Measurements from ENCODE around the gene SLFN11.

Gene SLFN11

GRCh38 chr17:35341411-35341992, 31.9 kb downstream of the SLFN11 start:
- TF ChIP-seq MAX (IDR thresholded peaks at IDR 0.05) (no peak), ZBTB7A (IDR thresholded peaks at IDR 0.05; ENCODE audit: low read depth) (no peak), TEAD4 (IDR thresholded peaks at IDR 0.05) (no peak), TCF12 (IDR thresholded peaks at IDR 0.05; ENCODE audit: low read depth) (no peak), TAF1 (IDR thresholded peaks at IDR 0.05; ENCODE audit: low read depth) (no peak), NFIC (IDR thresholded peaks at IDR 0.05) (no peak)

- TF ChIP-seq YY1 (IDR thresholded peaks at IDR 0.05; ENCODE audit: low read depth) (no peak), ZBTB7A (IDR thresholded peaks at IDR 0.05; ENCODE audit: low read depth) (no peak), EGR1 (IDR thresholded peaks at IDR 0.05) (no peak), TEAD4 (IDR thresholded peaks at IDR 0.05) (no peak), TCF12 (IDR thresholded peaks at IDR 0.05; ENCODE audit: low read depth) (no peak), CREB1 (IDR thresholded peaks at IDR 0.05; ENCODE audit: low read depth) (no peak), NFIC (IDR thresholded peaks at IDR 0.05) (no peak), CEBPB (IDR thresholded peaks at IDR 0.05) (no peak), MAX (IDR thresholded peaks at IDR 0.05) (no peak), USF1 (IDR thresholded peaks at IDR 0.05) (no peak), EP300 (IDR thresholded peaks at IDR 0.05; ENCODE audit: borderline replicate concordance) (no peak), TAF1 (IDR thresholded peaks at IDR 0.05; ENCODE audit: low read depth) (no peak), RAD21 (IDR thresholded peaks at IDR 0.05; ENCODE audit: low read depth) (no peak), REST (IDR thresholded peaks at IDR 0.05; ENCODE audit: low read depth) (no peak), FOXM1 (IDR thresholded peaks at IDR 0.05; ENCODE audit: borderline replicate concordance, low read depth) (no peak)
Observed at GRCh38 chr17:35338230-35338629, 35.2 kb downstream of the SLFN11 start.

GRCh38 chr17:35337364-35337763, 36.1 kb downstream of the SLFN11 start:
- TF ChIP-seq TCF12 (IDR thresholded peaks at IDR 0.05; ENCODE audit: low read depth) (no peak), EP300 (IDR thresholded peaks at IDR 0.05; ENCODE audit: borderline replicate concordance) (no peak), TAF1 (IDR thresholded peaks at IDR 0.05; ENCODE audit: low read depth) (no peak)

- TF ChIP-seq USF1 (IDR thresholded peaks at IDR 0.05) (no peak), TCF12 (IDR thresholded peaks at IDR 0.05; ENCODE audit: low read depth) (no peak), NFIC (IDR thresholded peaks at IDR 0.05) (no peak), TEAD4 (IDR thresholded peaks at IDR 0.05) (no peak), CEBPB (IDR thresholded peaks at IDR 0.05) (no peak), ZBTB7A (IDR thresholded peaks at IDR 0.05; ENCODE audit: low read depth) (no peak), EGR1 (IDR thresholded peaks at IDR 0.05) (no peak), REST (IDR thresholded peaks at IDR 0.05; ENCODE audit: low read depth) (no peak), EP300 (IDR thresholded peaks at IDR 0.05; ENCODE audit: borderline replicate concordance) (no peak), CREB1 (IDR thresholded peaks at IDR 0.05; ENCODE audit: low read depth) (no peak), RAD21 (IDR thresholded peaks at IDR 0.05; ENCODE audit: low read depth) (no peak), YY1 (IDR thresholded peaks at IDR 0.05; ENCODE audit: low read depth) (no peak), FOXM1 (IDR thresholded peaks at IDR 0.05; ENCODE audit: borderline replicate concordance, low read depth) (no peak), MAX (IDR thresholded peaks at IDR 0.05) (no peak)
Observed at GRCh38 chr17:35322749-35323148, 50.7 kb downstream of the SLFN11 start.

GRCh38 chr17:35315971-35316370, 57.5 kb downstream of the SLFN11 start:
- TF ChIP-seq ZBTB7A (IDR thresholded peaks at IDR 0.05; ENCODE audit: low read depth) (no peak), TEAD4 (IDR thresholded peaks at IDR 0.05) (no peak), CREB1 (IDR thresholded peaks at IDR 0.05; ENCODE audit: low read depth) (no peak), EP300 (IDR thresholded peaks at IDR 0.05; ENCODE audit: borderline replicate concordance) (no peak), TCF12 (IDR thresholded peaks at IDR 0.05; ENCODE audit: low read depth) (no peak), RAD21 (IDR thresholded peaks at IDR 0.05; ENCODE audit: low read depth) (no peak), FOXM1 (IDR thresholded peaks at IDR 0.05; ENCODE audit: borderline replicate concordance, low read depth) (no peak), CEBPB (IDR thresholded peaks at IDR 0.05) (no peak)

- TF ChIP-seq RAD21 (IDR thresholded peaks at IDR 0.05; ENCODE audit: low read depth) (no peak), CREB1 (IDR thresholded peaks at IDR 0.05; ENCODE audit: low read depth) (no peak), FOXM1 (IDR thresholded peaks at IDR 0.05; ENCODE audit: borderline replicate concordance, low read depth) (no peak), MAX (IDR thresholded peaks at IDR 0.05) (no peak), EGR1 (IDR thresholded peaks at IDR 0.05) (no peak), TEAD4 (IDR thresholded peaks at IDR 0.05) (no peak), USF1 (IDR thresholded peaks at IDR 0.05) (no peak), ZBTB7A (IDR thresholded peaks at IDR 0.05; ENCODE audit: low read depth) (no peak), TAF1 (IDR thresholded peaks at IDR 0.05; ENCODE audit: low read depth) (no peak), TCF12 (IDR thresholded peaks at IDR 0.05; ENCODE audit: low read depth) (no peak), EP300 (IDR thresholded peaks at IDR 0.05; ENCODE audit: borderline replicate concordance) (no peak), CEBPB (IDR thresholded peaks at IDR 0.05) (no peak), REST (IDR thresholded peaks at IDR 0.05; ENCODE audit: low read depth) (no peak), YY1 (IDR thresholded peaks at IDR 0.05; ENCODE audit: low read depth) (no peak), NFIC (IDR thresholded peaks at IDR 0.05) (no peak)
Observed at GRCh38 chr17:35315283-35315682, 58.1 kb downstream of the SLFN11 start.

Data from Ishikawa (cell line).